ENCODE data around the gene ESR2.

- TF ChIP-seq CTCF (IDR thresholded peaks at IDR 0.05) (peak; percentile 86), MAX (IDR thresholded peaks at IDR 0.05; ENCODE audit: low read depth) (no peak), MEF2A (IDR thresholded peaks at IDR 0.05; ENCODE audit: borderline replicate concordance, low read depth) (no peak), EP300 (IDR thresholded peaks at IDR 0.05; ENCODE audit: borderline replicate concordance in 1 of 2, low read depth in 1 of 2, low read length in 1 of 2) (no peak), JUND (IDR thresholded peaks at IDR 0.05) (no peak), MXI1 (IDR thresholded peaks at IDR 0.05; ENCODE audit: low read depth, low read length) (no peak)
These were observed 9.3 kb upstream of the ESR2 start for GRCh38 chr14:64303471-64303917.

Measured in SK-N-SH (cell line).